Activated CD4-positive, alpha-beta memory T cell treated with anti-CD3 and anti-CD28 coated beads for 36 hours (primary cell): ENCODE results near the gene OR2A12. TPM values are rescaled to one million over a fixed set of nuclear protein-coding genes. Genes with fewer than 3 reads are reported as not detected.
A peak's percentile ranks its signal among the peaks of the same experiment; 100 is the strongest.
"Not testable (repeated sequence)": the region's sequence is repeated elsewhere in the genome, so short reads cannot be mapped to it uniquely, and the experiment has no call there.

Source experiments
- CTCF ChIA-PET: fragments of 350-600 bp; sonication (Branson Sonifier 250); formaldehyde crosslinking; loops from one replicate; lab custom pipeline; 2021; ENCODE audit warnings: antibody characterized with exemption, inconsistent platforms; lab: Charles Lee
- POLR2A ChIA-PET: fragments of 350-600 bp; sonication (Branson Sonifier 250); formaldehyde crosslinking; loops from one replicate; lab custom pipeline; 2021; ENCODE audit warnings: antibody characterized with exemption; lab: Charles Lee
- DNase-seq: peaks from one replicate; pipeline ENCODE4 v3.0.0-alpha.2; 2020
- H3K27ac Mint-ChIP-seq: one replicate; pipeline ENCODE4 v1.8.0; 2021; ENCODE audit warnings: mixed read lengths
- H3K27me3 Mint-ChIP-seq: one replicate; pipeline ENCODE4 v1.8.0; 2021; ENCODE audit warnings: mixed read lengths
- H3K36me3 Mint-ChIP-seq: one replicate; pipeline ENCODE4 v1.8.0; 2021; ENCODE audit warnings: mixed read lengths
- H3K4me1 Mint-ChIP-seq: one replicate; pipeline ENCODE4 v1.8.0; 2021; ENCODE audit warnings: low read depth, mixed read lengths
- H3K4me3 Mint-ChIP-seq: one replicate; pipeline ENCODE4 v1.8.0; 2021; ENCODE audit warnings: mild to moderate bottlenecking, mixed read lengths
- H3K9me3 Mint-ChIP-seq: one replicate; pipeline ENCODE4 v1.8.0; 2021; ENCODE audit warnings: mixed read lengths
- intact Hi-C: fragments of 100-400 bp; cut with micrococcal nuclease; formaldehyde crosslinking; loops from one replicate; pipeline ENCODE4 v1.15.1; 2023
- total RNA-seq, 2 experiments: library from RNA; stranded (reverse); gene quantifications; one replicate each; pipeline ENCODE4 v1.2.3, GENCODE V29; 2021

Gene OR2A12
- total RNA-seq, 2 experiments from 2014 or later: not detected

DNA sequence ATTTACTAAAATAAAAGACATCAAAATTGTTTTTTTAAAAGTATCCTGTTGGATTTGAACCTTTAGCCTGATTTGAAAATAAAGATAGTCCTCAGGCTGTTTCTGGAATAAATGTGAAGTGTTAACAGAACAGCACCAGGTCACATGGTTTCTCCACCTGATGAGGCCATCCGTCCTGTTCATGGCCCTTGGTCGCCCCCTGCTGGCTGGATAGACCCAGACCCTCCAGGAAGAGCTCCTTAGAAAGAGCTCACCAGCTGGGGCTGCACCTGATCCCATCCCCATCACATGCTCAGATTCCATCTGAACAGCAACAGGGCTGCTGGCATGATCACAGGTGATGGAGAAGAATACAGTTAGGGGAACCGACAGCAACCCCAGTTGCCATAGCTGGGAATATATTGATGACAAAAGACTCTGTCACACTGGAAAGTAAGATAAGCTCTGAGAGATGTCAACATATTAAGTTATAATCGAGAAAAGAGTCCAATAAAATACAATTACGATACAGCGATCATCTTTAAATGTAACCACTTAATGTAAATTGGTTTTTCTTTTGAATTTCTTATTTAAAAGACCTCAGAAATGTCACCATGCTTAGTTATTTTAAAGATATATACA, 41.7 kb downstream of the OR2A12 start:
- DNase-seq: peak; percentile 92
- no peaks in the 10 kb centered on the region for H3K4me1 Mint-ChIP-seq
- POLR2A ChIA-PET: interaction anchor here (0.7 kb wide), 1 partner anchor 227 kb away, joined by 3 read pairs; the partner anchor contains the start of gene TCAF1
- H3K36me3 Mint-ChIP-seq: no peaks in the 10 kb centered on the region
- H3K4me3 Mint-ChIP-seq: no peak overlapping the region
- H3K27me3 Mint-ChIP-seq: peaks cover 3% of the 10 kb centered on the region
- intact Hi-C loops: loop anchor here (1.0 kb wide), 1 partner anchor 227 kb away; no protein-coding TSS in a partner anchor
- CTCF ChIA-PET: interaction anchor here (0.6 to 2.3 kb wide), 30 partner anchors 8 to 828 kb away, joined by 3 to 26 read pairs (median 4); partner anchors contain the start of genes OR2A2 and TCAF1
- no peak overlapping the region for H3K27ac Mint-ChIP-seq
- H3K9me3 Mint-ChIP-seq: no peaks in the 10 kb centered on the region

DNA sequence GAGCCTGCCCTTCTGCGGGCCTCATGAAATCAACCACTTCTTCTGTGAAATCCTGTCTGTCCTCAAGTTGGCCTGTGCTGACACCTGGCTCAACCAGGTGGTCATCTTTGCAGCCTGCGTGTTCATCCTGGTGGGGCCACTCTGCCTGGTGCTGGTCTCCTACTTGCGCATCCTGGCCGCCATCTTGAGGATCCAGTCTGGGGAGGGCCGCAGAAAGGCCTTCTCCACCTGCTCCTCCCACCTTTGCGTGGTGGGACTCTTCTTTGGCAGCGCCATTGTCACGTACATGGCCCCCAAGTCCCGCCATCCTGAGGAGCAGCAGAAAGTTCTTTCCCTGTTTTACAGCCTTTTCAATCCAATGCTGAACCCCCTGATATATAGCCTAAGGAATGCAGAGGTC, 43.5 kb downstream of the OR2A12 start:
- H3K27ac Mint-ChIP-seq, POLR2A ChIA-PET, DNase-seq, intact Hi-C loops, H3K27me3 Mint-ChIP-seq, H3K9me3 Mint-ChIP-seq, H3K36me3 Mint-ChIP-seq, H3K4me3 Mint-ChIP-seq, H3K4me1 Mint-ChIP-seq: not testable (repeated sequence)
- CTCF ChIA-PET: interaction anchor here (2.3 kb wide), 1 partner anchor 13 kb away, joined by 17 read pairs; no protein-coding TSS in a partner anchor

DNA sequence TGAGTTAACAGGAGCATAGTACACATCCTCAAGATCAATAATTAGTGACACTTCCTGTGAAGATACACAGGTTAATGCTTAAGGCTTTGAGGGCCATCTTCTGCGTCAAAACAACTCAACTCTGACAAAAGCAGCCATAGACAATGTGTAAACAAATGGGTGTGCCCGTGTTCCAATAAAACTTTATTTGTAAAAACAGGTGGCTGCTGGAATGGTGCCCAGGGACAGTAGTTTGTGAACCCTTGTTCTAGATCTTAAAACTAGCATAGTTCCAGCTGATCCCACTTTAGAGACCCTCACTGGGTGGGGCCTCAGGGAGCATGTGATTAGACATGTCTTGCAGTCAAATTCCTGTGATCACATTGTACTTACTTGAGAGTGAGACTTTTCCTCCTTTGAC, 44.7 kb downstream of the OR2A12 start:
- Mint-ChIP-seq H3K4me1 (no peaks in the 10 kb centered on the region), H3K27me3 (peaks cover 3% of the 10 kb centered on the region), H3K4me3 (no peak overlapping the region), H3K36me3 (no peaks in the 10 kb centered on the region), H3K9me3 (no peaks in the 10 kb centered on the region), H3K27ac (no peak overlapping the region)
- no peak for DNase-seq
- POLR2A ChIA-PET: no interaction called here
- CTCF ChIA-PET: no interaction called here
- intact Hi-C loops: no loop called here

DNA sequence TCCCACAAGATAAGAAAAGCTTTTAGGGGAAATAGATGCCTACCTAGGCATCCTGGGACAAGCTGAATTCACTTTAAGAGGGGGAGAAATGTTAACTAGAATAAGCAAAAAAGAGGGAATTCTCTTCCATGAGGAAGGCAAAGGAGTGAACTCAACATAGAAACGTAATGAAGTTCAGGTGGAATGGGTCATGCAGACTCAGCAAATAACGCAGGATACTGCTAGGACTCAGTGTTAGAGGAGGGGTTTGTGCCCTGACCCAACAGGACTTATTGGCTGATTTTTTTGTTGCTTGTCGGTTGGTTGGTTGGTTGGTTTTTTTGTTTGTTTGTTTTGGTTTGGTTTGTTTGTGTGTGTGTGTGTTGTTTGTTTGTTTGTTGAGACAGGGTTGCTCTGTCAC, 46.2 kb downstream of the OR2A12 start:
- DNase-seq: no peak
- Mint-ChIP-seq H3K9me3 (no peaks in the 10 kb centered on the region), H3K27me3 (peaks cover 3% of the 10 kb centered on the region), H3K27ac (no peak overlapping the region), H3K4me1 (no peaks in the 10 kb centered on the region), H3K36me3 (no peaks in the 10 kb centered on the region), H3K4me3 (no peak overlapping the region)
- ChIA-PET CTCF (no interaction called here), POLR2A (no interaction called here)
- intact Hi-C loops: no loop called here

DNA sequence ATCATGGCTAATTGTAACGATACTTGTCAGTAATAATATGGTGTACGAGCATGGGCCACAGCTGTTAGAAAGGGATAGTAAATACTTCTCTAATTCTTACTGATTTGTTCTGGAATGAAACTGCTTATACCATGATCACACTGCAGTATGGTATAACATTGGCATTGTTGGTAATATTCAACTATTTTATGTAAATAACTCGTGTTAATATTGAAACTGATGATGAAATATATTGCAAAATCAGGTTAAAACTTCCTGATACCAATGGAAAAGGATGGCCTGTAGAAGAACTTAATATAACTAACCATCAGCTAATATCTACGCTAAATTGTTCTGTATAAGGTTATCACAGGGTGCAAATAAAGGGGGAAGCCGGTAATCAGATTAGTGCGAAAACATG, 47.2 kb downstream of the OR2A12 start:
- Mint-ChIP-seq H3K27me3 (peaks cover 4% of the 10 kb centered on the region), H3K27ac (no peak overlapping the region), H3K4me1 (no peaks in the 10 kb centered on the region), H3K36me3 (no peaks in the 10 kb centered on the region), H3K9me3 (no peaks in the 10 kb centered on the region), H3K4me3 (no peak overlapping the region)
- POLR2A ChIA-PET: no interaction called here
- CTCF ChIA-PET: no interaction called here
- intact Hi-C loops: no loop called here
- no peak for DNase-seq

DNA sequence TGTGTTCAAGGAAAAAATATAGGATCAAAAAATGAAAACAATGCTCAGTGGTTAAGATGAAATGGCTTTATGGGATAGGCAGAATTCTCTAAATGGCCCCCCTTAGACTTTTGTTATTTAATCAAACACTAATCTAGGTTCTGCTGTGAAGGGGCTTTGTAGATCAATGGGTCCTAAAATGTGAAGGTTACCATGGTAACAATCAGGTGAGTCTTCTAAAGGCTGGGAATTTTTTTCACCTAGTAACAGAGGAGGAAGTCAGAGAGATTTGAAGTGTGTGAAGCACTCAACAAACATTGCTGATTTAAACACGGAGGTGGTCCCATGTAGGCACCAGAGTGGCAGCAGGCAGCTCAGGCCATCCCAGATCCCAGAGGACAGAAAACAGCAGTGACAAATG, 48.0 kb downstream of the OR2A12 start:
- H3K4me3 Mint-ChIP-seq: no peak overlapping the region
- CTCF ChIA-PET: no interaction called here
- peaks cover 4% of the 10 kb centered on the region for H3K27me3 Mint-ChIP-seq
- no peaks in the 10 kb centered on the region for H3K9me3 Mint-ChIP-seq
- DNase-seq: no peak
- POLR2A ChIA-PET: no interaction called here
- no peaks in the 10 kb centered on the region for H3K4me1 Mint-ChIP-seq
- no peak overlapping the region for H3K27ac Mint-ChIP-seq
- intact Hi-C loops: no loop called here
- no peaks in the 10 kb centered on the region for H3K36me3 Mint-ChIP-seq

DNA sequence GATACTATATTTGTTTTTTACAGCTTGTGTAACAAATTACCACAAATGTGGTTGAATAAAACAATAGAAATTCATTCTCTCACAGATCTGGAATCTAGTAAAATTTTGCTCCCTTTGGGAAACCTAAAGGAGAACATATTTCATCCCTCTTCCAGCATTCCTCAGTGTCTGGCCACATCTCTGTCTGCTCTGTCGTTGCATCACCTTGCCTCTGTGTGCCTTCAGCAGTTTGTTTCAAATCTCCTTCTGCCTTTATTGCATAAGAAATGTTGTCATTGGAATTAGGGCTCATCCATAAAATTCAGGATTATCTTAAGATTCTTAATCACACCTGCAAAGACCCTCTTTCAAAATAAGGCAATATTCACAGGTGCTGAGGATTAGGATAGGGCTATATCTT, 51.4 kb downstream of the OR2A12 start:
- Mint-ChIP-seq H3K4me1 (no peaks in the 10 kb centered on the region), H3K4me3 (no peak overlapping the region), H3K36me3 (no peaks in the 10 kb centered on the region), H3K27ac (no peak overlapping the region), H3K9me3 (no peaks in the 10 kb centered on the region), H3K27me3 (peaks cover 1% of the 10 kb centered on the region)
- ChIA-PET POLR2A (no interaction called here), CTCF (no interaction called here)
- intact Hi-C loops: no loop called here
- DNase-seq: no peak

DNA sequence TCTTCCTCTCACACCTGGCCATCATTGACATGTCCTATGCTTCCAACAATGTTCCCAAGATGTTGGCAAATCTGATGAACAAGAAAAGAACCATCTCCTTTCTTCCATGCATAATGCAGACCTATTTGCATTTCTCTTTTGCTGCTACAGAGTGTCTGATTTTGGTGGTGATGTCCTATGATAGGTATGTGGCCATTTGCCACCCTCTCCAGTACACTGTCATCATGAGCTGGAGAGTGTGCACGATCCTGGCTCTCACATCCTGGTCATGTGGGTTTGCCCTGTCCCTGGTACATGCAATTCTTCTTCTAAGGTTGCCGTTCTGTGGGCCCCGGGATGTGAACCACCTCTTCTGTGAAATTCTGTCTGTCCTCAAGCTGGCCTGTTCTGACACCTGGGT, 56.1 kb downstream of the OR2A12 start:
- H3K9me3 Mint-ChIP-seq: peaks cover 2% of the 10 kb centered on the region
- intact Hi-C loops: no loop called here
- no peak overlapping the region for H3K27ac Mint-ChIP-seq
- no peaks in the 10 kb centered on the region for H3K36me3 Mint-ChIP-seq
- no peak for DNase-seq
- no peak overlapping the region for H3K4me3 Mint-ChIP-seq
- ChIA-PET CTCF (interaction anchor here (1.5 kb wide), 1 partner anchor 14 kb away, joined by 6 read pairs; no protein-coding TSS in a partner anchor), POLR2A (no interaction called here)
- H3K4me1 Mint-ChIP-seq: no peaks in the 10 kb centered on the region
- peaks cover 1% of the 10 kb centered on the region for H3K27me3 Mint-ChIP-seq

DNA sequence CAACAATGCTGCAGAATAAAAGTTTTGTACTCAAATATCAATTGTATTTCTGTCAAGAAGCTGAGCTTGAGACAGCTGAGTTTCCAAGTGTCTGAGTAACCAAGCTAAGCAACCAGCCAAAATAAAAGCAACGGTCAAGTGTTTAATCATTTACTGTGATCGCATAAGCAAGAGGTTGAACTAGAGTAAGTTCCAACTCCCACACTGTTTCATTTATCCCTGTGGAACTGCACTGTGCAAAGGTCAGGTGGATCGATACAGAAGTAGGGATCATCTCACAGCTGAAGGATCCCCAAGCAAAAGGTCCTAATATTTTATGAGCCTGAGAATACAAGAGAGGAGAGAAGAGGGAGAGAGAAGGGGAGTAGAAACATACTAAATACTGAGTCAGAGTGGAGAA, 58.3 kb downstream of the OR2A12 start:
- Mint-ChIP-seq H3K36me3 (peaks cover 6% of the 10 kb centered on the region), H3K27ac (no peak overlapping the region), H3K27me3 (peaks cover 1% of the 10 kb centered on the region), H3K9me3 (peaks cover 21% of the 10 kb centered on the region), H3K4me3 (no peak overlapping the region), H3K4me1 (no peaks in the 10 kb centered on the region)
- DNase-seq: no peak
- ChIA-PET POLR2A (no interaction called here), CTCF (no interaction called here)
- intact Hi-C loops: no loop called here

DNA sequence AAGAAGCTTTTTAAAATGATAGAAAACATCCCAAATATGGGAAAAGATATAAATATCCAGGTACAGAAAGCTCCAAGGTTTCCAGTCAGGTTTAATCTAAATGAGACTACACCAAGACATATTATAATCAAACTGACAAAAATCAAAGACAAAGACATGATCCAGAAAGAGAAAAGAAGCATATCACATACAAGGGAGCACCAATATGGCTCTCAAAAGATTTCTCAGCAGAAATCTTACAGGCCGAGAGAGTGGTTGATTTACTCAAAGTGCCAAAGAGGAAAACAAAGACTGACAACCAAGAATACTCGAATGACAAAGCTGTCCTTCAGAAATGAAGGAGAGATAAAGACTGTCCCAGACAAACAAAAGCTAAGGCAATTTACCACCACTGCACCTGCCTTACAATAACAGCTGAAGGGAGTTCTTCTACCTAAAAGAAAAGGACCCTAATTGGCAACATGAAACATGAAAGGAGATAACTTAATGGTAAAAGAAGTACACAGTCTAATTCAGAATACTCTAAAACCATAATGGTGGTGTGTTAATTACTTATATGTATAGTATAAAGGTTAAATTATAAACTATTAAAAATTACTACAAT, 62.2 kb downstream of the OR2A12 start:
- H3K36me3 Mint-ChIP-seq: peaks cover 6% of the 10 kb centered on the region
- CTCF ChIA-PET: interaction anchor here (0.9 kb wide), 1 partner anchor 20 kb away, joined by 3 read pairs; no protein-coding TSS in a partner anchor
- H3K27ac Mint-ChIP-seq: no peak overlapping the region
- H3K4me3 Mint-ChIP-seq: no peak overlapping the region
- intact Hi-C loops: no loop called here
- H3K9me3 Mint-ChIP-seq: peaks cover 32% of the 10 kb centered on the region
- DNase-seq: no peak
- POLR2A ChIA-PET: no interaction called here
- H3K27me3 Mint-ChIP-seq: peaks cover 5% of the 10 kb centered on the region
- no peaks in the 10 kb centered on the region for H3K4me1 Mint-ChIP-seq
